TTC549 (cell line): Measurements from ENCODE around the gene ULK3.

ENCODE experiments used
- FAIRE-seq: peaks from 2 replicates; lab custom pipeline; 2012; peaks lifted over from hg19 to GRCh38; lab: Jason Lieb, UNC

ULK3 gene

DNA sequence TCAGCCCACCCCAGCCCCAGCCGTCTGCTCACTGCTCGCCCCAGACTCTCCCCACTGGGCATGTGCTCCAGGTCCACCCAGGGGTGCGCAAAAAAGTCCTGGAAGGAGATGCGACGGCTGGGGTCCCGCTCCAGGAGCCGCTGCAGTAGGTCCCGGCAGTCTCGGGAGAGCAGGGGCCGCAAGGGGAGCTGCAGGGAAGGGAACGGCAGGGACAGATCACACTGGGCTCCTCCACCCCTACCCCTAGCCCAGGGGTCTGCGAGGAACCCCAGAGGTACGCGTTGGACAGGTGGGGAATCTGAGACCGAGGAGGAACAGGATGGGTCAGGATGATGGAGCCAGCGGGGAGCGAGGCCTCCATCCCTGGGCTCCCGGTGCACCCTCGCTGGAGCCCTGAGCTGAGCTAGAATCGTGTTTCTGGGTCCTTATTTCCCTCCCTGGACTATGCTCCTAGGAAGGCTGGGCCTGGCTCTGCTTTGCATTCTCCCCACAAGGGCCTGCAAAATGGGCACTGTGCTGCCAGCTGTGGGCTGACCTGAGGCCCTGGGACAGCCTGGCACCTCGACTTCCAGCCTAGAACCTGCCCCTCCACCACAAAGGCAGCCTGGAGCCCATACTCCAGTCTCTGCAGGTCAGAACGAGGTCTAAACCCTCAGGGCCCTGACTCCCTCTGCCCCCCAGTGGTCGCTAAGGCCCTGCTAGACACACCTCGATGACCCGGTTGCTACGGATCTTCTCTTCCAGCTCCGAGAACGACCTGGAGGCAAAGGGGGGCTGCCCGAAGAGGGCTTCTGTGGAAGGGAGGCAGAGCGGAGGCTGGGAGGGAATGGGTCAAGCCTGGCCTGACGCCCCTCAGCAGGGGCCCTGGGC is 3.2 kb downstream of the ULK3 start:
- FAIRE-seq: no peak

DNA sequence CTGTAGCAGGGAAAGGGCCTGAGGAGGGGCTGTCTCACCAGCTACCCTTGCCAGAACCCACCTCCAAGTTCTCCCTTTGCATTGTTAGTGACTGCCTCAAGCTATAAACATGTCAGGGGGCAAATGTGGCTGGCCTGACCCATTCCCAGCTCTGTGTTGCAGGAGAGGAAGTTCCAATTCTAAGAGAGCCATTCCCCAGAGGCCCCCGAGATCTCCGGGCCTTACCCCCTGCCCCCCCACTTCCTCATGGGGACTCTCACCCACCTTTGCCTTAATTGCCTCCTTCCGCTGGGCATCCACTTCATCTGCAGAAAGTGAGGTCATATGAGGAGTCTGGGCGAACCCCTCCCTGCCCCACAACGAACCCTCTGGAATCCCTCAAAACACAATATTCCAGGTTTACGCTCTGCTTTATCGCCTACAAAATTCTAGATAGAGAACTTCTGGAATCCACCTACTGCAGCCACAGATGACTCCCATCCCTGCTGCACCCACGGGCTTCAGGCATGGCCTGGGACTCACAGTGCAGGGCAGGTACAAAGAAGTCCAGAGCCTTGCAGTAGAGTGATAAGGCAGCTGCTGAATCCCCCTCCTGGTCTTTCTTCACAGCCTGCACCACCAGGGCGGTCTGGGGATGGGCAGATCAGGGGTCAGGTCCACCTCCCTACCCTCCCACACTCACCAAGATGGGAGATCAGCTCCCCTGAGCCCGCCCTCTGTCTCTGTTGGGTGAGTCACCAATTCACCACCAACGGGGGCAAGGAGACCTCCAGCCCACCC is 4.0 kb downstream of the ULK3 start:
- no peak for FAIRE-seq

DNA sequence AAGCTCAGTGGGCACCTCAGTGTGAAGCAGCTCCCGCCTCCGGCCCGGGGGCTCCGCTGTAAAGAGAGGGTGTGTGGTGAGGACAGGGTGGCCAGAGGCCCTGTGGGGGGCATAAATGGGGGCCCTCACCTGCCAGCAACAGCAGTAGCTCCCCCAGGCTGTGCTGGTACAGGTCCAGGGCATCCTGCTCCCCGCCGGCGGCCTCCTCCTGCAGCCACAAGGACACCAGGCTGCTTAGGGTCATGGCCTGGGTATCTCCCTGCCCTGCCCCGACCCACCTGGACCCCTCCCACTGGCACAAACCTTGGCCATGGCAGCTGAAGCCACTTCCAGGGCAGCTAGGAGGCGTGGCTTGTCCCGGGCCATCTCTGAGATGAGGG is 4.8 kb downstream of the ULK3 start:
- FAIRE-seq: no peak

DNA sequence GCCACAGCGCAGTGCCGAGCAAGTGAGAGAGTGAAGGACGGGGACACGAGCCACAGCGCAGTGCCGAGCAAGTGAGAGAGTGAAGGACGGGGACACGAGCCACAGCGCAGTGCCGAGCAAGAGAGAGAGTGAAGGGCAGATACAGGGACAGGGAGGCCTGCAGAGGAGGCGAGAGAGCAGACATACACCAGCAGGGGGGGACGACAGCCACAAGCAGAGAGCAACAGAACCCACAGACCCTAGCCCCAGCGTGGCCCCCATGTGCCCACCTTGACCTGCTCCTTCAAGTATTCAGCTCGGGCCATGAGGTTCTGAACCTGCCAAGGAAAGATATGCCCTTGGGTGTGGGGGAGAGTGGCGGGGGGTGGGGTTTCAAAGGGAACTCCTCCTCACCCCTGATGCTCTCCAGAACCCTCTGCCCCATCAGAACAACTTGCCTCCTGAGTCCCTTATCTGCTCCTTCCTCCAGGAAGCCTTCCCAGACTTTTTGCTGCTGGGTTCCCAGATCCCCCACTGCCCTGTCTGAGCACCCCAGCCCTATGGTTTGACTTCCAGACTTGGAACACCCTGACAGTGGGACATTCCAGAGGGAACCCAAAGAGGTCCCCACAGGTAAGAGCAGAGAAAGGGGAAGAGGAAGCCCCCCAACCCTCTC is 5.3 kb downstream of the ULK3 start:
- no peak for FAIRE-seq

DNA sequence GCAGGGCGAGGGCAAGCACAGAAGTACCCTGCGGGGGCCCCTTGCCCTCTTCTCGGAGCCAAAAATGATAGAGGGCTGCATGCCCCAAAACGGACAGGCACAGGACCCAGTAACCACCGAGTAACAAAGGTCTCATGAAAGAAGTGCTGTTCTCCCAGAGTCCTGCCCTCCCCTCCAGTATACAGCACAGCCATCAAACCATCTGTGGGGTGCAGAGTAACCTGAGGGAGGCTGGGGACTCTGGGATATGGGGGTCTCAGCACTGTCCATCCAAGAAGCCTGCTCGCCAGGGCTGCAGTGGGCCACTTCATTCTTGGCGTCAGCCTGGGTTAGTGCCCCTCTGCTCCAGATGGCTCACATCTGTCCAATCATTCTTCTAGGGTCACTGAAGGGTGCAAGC is 6.1 kb downstream of the ULK3 start:
- FAIRE-seq: no peak

DNA sequence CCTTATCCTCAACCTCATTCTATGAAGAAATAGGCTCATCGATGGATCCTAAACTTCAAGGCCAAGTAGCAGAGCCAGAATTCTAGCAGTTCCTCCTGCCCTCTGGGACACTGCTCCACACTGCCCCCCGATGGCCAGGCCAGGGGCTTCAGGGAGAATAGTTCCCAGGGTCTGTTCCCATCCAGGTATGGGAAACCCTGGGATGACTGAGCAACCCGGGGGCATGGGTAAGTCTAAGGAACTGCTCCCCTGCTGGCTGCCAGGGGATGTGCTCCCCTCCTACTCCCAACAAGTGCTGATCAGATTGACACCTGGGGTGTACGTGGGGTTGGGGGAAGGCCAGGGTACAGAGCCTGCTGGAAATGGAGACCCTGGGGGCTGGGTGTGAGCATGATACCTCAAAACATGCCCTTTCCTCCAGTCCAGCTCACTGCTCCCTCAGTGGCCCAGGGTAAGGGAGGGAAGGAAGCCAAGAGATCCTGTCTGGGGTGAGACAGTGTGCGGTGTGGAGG is 7.6 kb downstream of the ULK3 start:
- FAIRE-seq: no peak

DNA sequence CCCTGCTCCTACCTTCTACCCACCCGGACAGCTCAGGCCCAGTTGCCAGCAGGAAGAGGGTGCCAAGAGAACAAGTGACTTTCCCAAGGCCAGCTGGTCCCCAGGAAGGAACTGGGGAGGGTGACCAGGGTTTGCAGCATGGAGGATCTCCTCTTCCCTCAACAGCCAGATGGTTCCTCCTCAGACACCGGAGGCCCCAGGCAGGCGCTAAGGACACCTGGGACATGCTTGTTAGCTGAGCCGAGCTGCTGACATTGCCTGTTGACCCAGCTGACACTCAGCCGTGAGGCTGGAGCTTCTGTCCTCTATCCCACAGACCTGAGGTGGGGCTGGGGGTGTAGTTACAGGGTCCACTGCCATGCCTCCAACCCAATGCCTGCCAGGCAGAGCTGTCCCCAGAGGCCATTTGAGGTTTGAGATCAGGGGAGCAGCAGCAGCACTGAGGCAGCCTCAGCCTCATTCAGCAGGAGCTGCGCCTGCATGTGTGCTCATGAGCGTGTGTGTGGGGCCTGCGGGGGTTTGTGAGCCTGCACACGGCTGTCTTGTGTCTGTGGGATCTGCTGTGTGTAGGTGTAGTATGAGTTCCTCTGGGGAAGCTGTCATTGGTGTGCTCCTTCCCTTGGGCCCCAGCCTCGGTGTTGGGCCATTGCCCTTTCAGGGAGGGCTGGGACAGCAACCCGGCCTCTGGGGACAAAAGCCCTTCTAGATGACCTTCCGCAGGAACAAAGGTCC is 9.4 kb downstream of the ULK3 start:
- no peak for FAIRE-seq

DNA sequence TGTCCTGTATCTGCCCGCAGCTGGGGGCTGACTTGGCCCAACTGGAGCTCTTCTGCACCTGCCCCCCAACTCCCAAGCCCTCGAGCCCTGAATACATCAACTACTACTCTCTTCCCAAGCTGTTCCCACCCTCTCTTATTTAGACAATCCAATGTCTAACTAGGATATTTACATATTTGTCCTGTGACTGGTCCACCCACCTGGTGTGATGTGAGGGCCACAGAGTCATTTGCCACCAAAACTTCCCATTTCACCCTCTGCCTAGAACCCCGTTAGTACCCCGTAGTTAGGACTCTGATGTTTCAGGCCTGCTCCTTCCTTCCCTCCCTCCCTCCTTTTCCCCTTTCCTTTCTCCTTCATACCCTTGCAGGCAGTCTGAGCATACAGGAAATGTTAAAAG is 10.1 kb downstream of the ULK3 start:
- FAIRE-seq: no peak

DNA sequence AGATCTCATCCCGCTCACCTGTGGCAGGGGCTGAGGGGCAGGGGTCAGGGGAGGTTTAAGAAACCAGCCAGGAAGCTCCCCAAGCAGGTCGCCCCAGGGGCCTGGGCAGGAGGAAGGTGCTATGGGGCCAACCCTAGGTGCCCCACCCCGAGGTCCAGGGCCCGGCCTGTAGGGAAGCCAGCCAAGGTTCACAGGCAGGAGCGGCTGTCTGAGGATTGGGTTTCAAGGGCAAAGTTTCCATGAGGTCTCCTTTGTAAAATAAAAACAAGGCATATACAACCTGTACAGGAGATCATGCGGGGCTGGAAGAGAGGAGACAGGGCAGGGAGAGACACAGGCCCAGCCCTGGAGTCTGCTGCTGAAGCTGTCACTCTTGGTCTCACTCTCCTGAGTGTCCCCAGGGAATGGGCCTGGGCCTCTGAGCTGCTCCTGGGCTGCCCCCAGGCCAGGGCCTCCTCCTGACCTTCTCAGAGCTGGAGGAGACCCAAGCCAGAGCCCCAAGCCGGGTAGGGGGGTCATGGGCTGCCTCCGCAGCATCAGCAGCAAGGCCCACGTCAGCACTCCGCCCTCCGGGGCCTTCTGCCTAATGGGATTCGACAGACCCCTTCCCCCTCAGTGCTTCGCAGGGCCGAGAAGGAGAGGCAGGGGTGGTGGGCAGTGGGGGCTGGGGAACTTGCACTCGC is 11.0 kb downstream of the ULK3 start:
- FAIRE-seq: no peak

DNA sequence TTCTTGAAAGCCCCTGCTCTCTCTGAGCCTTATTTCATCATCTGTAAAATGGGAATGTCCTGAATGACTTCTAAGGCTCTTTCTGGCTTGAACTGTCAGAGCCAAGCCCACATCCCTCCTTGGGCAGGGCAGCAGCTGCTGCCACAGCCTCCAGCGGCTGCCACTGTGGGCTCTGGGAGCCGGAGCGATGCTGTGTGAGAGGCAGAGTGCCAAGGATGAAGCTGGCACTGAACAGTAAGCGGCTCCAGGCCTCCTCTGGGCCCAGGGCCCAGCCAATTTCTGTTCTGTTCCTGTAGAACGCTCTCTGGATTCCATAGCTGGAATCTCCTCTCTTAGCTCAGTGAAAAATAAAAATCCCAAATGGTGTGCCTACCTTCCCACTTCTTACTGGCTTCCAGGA is 12.1 kb downstream of the ULK3 start:
- FAIRE-seq: no peak

DNA sequence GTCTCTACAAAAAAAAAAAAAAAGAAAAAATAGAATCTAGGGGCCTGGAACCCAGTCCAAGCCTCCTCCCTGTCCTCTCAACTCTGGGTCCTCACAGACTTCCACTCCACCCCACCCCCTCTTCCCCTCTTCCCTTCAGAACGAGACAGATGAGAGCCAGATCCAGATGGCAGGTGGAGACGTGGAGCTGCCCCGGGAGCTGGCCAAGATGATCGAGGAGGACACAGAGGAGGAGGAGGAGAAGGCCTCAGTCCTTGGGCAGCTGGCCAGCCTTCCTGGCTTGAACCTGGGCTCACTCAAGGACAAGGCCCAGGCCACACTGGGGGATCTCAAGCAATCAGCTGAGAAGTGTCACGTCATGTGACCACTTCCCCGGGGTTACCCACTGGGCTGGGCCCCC is 13.0 kb downstream of the ULK3 start:
- no peak for FAIRE-seq

DNA sequence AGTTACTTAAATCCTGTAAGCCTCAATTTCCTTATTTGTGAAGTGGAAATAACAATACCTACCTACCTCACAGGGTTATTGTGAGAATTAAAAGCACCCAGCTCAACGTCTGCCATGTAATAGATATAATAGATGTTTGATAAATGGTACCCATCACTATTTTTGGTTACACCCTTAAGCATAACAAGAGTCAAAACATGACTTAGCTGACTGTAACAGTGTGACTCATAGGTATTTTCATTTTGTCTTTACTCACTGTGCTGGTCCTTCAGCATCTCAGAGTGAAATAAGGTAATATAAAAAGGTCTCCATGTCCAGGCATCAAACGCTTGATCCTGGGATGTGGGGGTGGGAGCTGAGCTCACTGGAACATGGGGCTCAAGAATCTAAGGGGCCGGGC is 13.5 kb downstream of the ULK3 start:
- no peak for FAIRE-seq

DNA sequence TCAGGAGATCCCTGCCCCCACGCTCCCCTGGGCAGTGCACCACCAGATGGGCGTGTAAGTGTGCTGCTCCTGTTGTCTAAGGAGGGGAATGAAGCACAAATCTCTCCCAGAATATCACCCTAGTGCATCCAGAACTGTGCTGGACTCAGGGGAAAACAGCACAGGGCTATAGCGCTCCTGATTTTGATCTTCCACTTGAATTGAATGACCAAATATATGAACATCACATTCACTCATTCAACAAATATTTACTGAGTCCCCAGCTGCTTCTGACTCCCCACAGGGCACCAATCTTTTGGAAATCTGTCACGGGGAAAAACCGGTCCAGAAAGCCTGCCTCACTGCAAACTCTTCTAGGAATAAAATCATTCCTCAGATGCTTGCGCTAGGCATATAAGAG is 14.1 kb downstream of the ULK3 start:
- no peak for FAIRE-seq

DNA sequence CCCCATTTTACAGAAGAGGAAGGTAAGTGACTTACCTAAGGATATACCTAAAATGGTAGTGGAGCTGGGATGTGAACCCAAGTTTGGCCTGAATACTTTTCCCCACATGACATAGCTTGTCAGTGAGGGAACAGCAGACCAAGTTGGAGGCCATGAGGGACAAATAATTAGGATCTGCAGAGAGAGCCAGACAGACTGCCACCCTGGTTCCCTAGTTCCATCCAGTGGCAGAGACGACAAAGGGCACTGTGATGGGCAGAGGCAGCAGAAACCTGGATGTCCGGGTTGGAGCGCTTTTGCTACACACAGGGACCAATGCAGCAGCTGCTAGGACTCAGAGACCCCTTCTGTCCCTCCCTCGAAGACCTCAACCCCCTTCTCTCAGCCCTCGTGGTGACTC is 15.3 kb downstream of the ULK3 start:
- FAIRE-seq: no peak

DNA sequence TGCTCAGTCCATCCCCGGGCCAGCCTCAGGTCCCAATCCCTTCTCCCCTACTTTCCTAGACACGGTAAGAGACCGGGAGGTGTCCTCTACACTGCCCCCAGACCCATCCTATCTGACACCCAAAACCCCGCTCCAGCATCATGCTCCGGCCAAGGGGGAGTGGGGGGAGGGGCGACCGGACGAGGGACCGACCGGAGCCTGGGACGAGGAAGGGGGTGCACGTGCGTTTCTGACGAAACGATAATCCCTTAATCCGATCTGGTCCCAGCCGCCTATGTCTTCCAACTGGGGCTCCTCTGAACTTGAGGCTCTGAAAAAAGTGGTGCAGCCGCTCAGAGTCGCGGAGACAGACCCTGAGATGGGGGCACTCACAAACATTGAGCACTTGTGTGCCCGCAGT is 16.0 kb downstream of the ULK3 start:
- no peak for FAIRE-seq

DNA sequence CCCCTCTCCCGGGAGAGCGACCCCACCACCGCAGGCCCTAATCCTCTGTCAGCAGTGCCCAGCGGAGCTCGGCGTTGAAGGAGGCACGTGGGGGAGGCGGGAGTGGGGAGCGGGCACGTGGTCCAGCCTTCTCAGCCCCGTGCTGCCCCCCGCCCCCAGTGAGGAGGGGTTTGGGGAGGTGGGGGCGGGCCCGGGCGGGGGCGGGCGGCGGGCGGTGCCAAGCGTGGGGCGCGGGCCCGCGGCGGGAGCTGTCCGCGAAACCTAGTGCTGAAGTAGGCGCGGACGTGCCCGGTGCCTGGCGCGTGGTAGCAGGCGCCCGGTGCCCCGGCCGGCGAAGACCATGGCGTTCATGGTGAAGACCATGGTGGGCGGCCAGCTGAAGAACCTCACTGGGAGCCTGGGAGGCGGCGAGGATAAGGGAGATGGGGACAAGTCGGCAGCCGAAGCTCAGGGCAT is 16.6 kb downstream of the ULK3 start, which contains the start of gene CPLX3:
TSS of gene CPLX3 (plus strand) at position 264 of the 456 bp plus-strand sequence. CDS start at position 341, 77 bp downstream.
- no peak for FAIRE-seq

DNA sequence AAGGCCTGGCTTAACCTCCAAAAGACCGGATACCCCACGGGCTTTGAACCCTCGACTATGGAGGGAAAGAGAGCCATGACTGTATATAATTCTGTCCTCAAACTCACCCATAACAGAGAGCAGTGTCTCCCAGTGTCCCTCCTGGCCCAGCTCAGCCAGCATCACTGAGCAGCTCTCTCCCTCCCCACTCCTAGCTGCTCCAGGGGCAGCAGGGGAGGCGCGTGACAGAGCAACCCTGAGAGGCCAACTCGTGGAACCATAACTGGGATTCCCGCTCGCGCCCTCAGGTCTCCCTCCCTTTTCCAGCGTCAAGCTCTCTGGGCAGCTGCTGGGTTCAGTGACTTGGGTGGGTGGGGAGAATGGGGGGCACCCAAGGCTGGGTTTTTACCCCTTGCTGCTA is 17.1 kb downstream of the ULK3 start:
- FAIRE-seq: no peak

DNA sequence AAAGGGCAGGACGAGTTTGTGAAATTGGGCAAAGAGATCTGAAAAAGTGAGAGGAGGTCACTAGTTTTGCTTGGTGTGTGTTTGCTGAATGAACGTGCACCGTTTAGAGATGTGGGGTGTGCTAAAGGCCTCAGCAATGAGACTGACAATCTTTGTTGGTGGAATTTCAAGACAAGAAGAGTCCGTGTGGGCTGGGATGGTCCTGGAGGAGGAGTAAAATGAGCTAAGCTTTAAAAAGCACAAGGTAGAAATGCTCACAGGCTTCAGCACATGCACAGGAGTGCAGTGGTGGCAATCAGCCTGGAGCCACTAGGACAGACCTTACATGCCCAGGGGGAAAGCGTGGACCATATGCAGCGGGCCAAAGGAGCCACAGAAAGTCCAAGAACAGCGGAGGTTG is 18.0 kb downstream of the ULK3 start:
- no peak for FAIRE-seq

DNA sequence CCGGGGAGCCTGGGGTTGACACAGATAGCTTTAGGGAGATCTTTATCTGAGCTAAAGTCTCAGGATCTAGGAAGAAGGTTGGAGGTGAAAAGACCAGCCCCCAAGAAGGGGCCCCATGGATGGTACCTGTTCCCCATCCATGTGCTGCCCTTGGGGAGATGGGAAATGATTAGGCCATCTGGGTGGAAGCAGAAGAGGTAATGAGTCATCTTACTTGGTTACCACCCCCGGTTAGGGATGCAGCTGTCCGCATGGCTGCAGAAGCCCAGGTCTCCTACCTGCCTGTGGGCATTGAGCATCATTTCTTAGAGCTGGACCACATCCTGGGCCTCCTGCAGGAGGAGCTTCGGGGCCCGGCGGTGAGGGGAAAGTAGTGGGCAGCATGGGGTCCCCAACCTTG is 19.6 kb downstream of the ULK3 start:
- no peak for FAIRE-seq

DNA sequence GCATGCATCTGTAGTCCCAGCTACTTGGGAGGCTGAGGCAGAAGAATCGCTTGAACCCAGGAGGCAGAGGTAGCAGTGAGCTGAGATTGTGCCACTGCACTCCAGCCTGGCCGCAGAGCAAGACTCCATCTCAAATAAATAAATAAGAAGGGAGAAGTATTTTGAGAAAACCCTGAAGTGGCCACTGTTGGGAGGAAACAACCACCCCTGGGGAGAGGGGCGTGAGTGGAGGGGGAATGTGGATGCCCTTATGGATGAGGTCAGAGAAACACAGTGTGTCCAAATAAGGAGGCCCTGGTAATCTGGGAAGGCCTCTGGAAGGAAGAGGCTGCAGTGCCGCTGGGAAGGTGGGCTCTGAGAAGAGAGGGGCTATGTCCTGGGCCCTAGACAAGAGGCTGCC is 20.7 kb downstream of the ULK3 start:
- FAIRE-seq: no peak

DNA sequence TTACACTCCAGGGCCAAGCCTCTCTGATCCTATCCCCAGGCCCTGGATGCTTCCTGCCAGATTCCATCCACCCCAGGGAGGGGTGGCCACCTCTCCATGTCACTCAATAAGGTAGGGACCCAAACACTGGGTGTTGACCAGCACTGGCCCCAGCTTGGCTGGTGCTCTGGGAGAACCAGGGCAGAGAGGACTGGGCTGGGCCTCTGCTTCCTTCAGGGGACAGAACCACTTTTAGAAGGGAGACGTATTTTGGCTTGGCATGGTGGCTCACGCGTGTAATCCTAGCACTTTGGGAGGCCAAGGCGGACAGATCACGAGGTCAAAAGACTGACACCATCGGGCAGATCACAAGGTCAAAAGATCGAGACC is 21.2 kb downstream of the ULK3 start:
- FAIRE-seq: no peak
